Colonic mucosa (tissue), 4 donors: ENCODE data around the gene MCMBP. TPM values are rescaled to one million over a fixed set of nuclear protein-coding genes. Genes with fewer than 3 reads are reported as not detected.

Experiments used
- DNase-seq: peaks from one replicate; pipeline ENCODE4 v3.0.0-alpha.2; 2020
- H3K27ac ChIP-seq: fragments of 200-600 bp; one replicate; pipeline ENCODE4 v1.8.0; 2021
- H3K27me3 ChIP-seq: fragments of 200-600 bp; one replicate; pipeline ENCODE4 v1.8.0; 2021
- H3K36me3 ChIP-seq: fragments of 200-600 bp; one replicate; pipeline ENCODE4 v1.8.0; 2021
- H3K4me1 ChIP-seq: fragments of 200-600 bp; one replicate; pipeline ENCODE4 v1.8.0; 2021; ENCODE audit warnings: mild to moderate bottlenecking
- H3K4me3 ChIP-seq: fragments of 200-600 bp; one replicate; pipeline ENCODE4 v1.8.0; 2021
- H3K9ac ChIP-seq, 2 donors: one replicate each; pipeline ENCODE4 v1.7.0; 2013; ENCODE audit warnings: control low read depth in 2 of 2, low read depth in 2 of 2, low read length in 2 of 2
- H3K9me3 ChIP-seq: fragments of 200-600 bp; one replicate; pipeline ENCODE4 v1.8.0; 2021
- CTCF ChIP-seq: fragments of 200-600 bp; IDR thresholded peaks from one replicate; pipeline ENCODE4 v1.8.0; 2022; ENCODE audit warnings: antibody characterized with exemption, mild to moderate bottlenecking
- intact Hi-C: fragments of 100-400 bp; cut with DNase I; formaldehyde crosslinking; loops from one replicate; pipeline ENCODE4 v1.14.1; 2022
- total RNA-seq, 2 donors: library from RNA; stranded (reverse); fragmentation: NEBNext Ultra II Directional in 1 of 2; extraction: Animal tissue kit (Norgen Biotek cat#: 25700) in 1 of 2; gene quantifications; one replicate each; pipeline ENCODE4 v1.2.1, GENCODE V29; 2021
- donor health status: healthy.
- donor health status: DM: no; HTN: no; CAD: no.
- donor health status: DM: no; HTN: no; CAD: no.

Gene MCMBP
- total RNA-seq, 2 donors from 2014 or later: 46.7 to 56.4 TPM

- no peak for TF ChIP-seq CTCF
- H3K4me3 ChIP-seq: no peak overlapping the region
- H3K36me3 ChIP-seq: peaks cover 11% of the 10 kb centered on the region
- H3K9ac ChIP-seq: no peak overlapping the region
- no peaks in the 10 kb centered on the region for H3K4me1 ChIP-seq
- no peak overlapping the region for H3K27ac ChIP-seq
- no peaks in the 10 kb centered on the region for H3K27me3 ChIP-seq
- intact Hi-C loops: no loop called here
- DNase-seq: no peak
- H3K9me3 ChIP-seq: no peaks in the 10 kb centered on the region
Observed at GRCh38 chr10:119903946-119904666, 31.5 kb upstream of the MCMBP start.

GRCh38 chr10:119898577-119898976 lies 25.9 kb upstream of the MCMBP start:
- peak overlapping the region in 1 of 2 donors; percentile 28 for H3K9ac ChIP-seq
- peaks cover 32% of the 10 kb centered on the region for H3K4me1 ChIP-seq
- no peak overlapping the region for H3K4me3 ChIP-seq
- H3K27me3 ChIP-seq: no peaks in the 10 kb centered on the region
- TF ChIP-seq CTCF: no peak
- intact Hi-C loops: no loop called here
- no peak overlapping the region for H3K27ac ChIP-seq
- DNase-seq: no peak
- no peaks in the 10 kb centered on the region for H3K9me3 ChIP-seq
- H3K36me3 ChIP-seq: peaks cover 6% of the 10 kb centered on the region

- Histone ChIP-seq H3K27me3 (no peaks in the 10 kb centered on the region), H3K4me3 (no peak overlapping the region), H3K27ac (peak overlapping the region; percentile 36), H3K9ac (no peak overlapping the region), H3K36me3 (no peaks in the 10 kb centered on the region), H3K4me1 (peaks cover 34% of the 10 kb centered on the region), H3K9me3 (no peaks in the 10 kb centered on the region)
- DNase-seq: peak; percentile 84
- no peak for TF ChIP-seq CTCF
- intact Hi-C loops: no loop called here
Observed at GRCh38 chr10:119896937-119897770, 24.5 kb upstream of the MCMBP start.

DNA sequence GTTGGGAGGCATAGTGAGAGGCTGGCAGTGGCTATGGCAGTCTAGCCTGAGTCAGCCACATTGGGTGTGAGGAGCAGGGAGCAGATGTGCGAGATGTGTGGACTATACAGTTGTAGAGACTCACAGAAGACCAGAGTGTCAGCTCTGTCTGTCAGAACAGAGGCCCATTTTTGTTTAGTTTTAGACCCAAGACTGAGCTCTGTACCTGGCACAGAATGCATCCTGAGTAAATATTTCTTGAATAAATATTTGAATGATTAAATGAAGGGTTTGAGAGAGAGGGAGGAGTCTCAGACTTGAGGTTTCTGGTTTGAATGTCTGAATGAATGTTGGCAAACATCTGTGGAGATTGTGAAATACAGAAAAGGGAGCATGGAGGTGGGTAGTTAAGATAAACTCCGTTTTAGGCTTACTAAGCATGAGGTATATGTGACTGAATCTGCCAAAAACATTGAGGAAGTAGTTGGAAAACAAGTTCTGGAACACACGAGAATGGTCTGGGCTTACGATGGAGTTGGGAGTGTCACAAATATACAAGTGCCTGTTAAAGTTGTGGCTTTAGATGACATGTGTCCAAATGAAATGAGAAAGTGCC lies 23.5 kb upstream of the MCMBP start:
- Histone ChIP-seq H3K27me3 (no peaks in the 10 kb centered on the region), H3K4me3 (no peak overlapping the region), H3K27ac (peak overlapping the region; percentile 36), H3K4me1 (peaks cover 34% of the 10 kb centered on the region), H3K9me3 (no peaks in the 10 kb centered on the region), H3K9ac (peak overlapping the region in 1 of 2 donors; percentile 15), H3K36me3 (no peaks in the 10 kb centered on the region)
- TF ChIP-seq CTCF: no peak
- peak; percentile 61 for DNase-seq
- intact Hi-C loops: no loop called here

- no peak for TF ChIP-seq CTCF
- H3K9ac ChIP-seq: no peak overlapping the region
- intact Hi-C loops: no loop called here
Observed at GRCh38 chr10:119893845-119894427, 21.3 kb upstream of the MCMBP start.

More at GRCh38 chr10:119893845-119894427, 21.3 kb upstream of the MCMBP start:
- Histone ChIP-seq H3K4me3 (no peak overlapping the region), H3K9me3 (no peaks in the 10 kb centered on the region), H3K27me3 (no peaks in the 10 kb centered on the region), H3K27ac (no peak overlapping the region), H3K36me3 (no peaks in the 10 kb centered on the region), H3K4me1 (peaks cover 34% of the 10 kb centered on the region)
- no peak for DNase-seq
